Measurements from ENCODE around the gene PTH2R. TPM values are rescaled to one million over a fixed set of nuclear protein-coding genes. Genes with fewer than 3 reads are reported as not detected.
"Not testable (repeated sequence)": the region's sequence is repeated elsewhere in the genome, so short reads cannot be mapped to it uniquely, and the experiment has no call there.

The PTH2R gene
- total RNA-seq, 3 donors from 2014 or later: 0.64 to 3.3 (median 1.2) TPM

DNA sequence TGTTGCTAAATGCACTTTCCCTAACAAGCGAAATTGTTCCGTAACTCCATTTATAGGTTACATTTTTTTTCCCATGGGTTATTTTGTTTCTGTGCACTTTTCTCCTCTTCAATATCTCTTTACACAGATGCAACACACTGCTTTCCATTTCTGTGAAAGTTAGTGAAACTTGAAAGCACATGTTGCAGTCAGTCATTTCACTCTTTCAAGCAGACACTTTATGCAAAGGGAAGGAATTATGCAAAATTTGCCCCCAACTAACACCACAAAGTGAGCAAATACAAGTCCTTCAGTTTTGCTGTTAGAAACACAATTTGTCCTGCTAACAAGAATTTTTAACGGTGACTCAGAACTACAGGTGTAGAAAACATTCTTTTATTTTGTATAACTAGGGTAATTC, 124.8 kb downstream of the PTH2R start:
- Histone ChIP-seq H3K4me3 (no peak overlapping the region), H3K9me3 (no peaks in the 10 kb centered on the region), H3K27me3 (no peaks in the 10 kb centered on the region), H3K36me3 (no peaks in the 10 kb centered on the region), H3K27ac (no peak overlapping the region), H3K4me1 (no peaks in the 10 kb centered on the region)
- intact Hi-C loops (cut with DNase I; ENCODE audit: low total_unique reads): no loop called here
- TF ChIP-seq, protein P1, sequence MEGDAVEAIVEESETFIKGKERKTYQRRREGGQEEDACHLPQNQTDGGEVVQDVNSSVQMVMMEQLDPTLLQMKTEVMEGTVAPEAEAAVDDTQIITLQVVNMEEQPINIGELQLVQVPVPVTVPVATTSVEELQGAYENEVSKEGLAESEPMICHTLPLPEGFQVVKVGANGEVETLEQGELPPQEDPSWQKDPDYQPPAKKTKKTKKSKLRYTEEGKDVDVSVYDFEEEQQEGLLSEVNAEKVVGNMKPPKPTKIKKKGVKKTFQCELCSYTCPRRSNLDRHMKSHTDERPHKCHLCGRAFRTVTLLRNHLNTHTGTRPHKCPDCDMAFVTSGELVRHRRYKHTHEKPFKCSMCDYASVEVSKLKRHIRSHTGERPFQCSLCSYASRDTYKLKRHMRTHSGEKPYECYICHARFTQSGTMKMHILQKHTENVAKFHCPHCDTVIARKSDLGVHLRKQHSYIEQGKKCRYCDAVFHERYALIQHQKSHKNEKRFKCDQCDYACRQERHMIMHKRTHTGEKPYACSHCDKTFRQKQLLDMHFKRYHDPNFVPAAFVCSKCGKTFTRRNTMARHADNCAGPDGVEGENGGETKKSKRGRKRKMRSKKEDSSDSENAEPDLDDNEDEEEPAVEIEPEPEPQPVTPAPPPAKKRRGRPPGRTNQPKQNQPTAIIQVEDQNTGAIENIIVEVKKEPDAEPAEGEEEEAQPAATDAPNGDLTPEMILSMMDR (IDR thresholded peaks at IDR 0.05): no peak
- TF ChIP-seq POLR2AphosphoS5 (IDR thresholded peaks at IDR 0.05): no peak
- TF ChIP-seq POLR2A (IDR thresholded peaks at IDR 0.05): no peak
- DNase-seq (ENCODE audit: low spot score in 2 of 2): no peak

DNA sequence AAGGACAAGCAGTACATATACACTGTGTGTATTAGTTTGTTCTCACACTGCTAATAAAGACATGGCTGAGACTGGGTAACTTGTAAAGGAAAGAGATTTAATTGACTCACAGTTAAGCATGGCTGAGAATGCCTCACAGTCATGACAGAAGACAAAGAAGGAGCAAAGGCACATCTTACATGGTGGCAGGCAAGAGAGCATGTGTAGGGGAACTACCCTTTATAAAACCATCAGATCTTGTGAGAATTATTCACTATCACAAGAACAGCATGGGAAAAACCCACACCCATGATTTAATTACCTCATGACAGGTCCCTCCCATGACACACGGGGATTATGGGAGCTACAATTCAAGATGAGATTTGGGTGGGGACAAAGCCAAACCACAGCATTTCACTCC, 129.0 kb downstream of the PTH2R start:
- H3K36me3 ChIP-seq; H3K27me3 ChIP-seq; DNase-seq (ENCODE audit: low spot score in 2 of 2); H3K4me1 ChIP-seq; H3K4me3 ChIP-seq; H3K27ac ChIP-seq; H3K9me3 ChIP-seq; intact Hi-C loops (cut with DNase I; ENCODE audit: low total_unique reads): not testable (repeated sequence)

DNA sequence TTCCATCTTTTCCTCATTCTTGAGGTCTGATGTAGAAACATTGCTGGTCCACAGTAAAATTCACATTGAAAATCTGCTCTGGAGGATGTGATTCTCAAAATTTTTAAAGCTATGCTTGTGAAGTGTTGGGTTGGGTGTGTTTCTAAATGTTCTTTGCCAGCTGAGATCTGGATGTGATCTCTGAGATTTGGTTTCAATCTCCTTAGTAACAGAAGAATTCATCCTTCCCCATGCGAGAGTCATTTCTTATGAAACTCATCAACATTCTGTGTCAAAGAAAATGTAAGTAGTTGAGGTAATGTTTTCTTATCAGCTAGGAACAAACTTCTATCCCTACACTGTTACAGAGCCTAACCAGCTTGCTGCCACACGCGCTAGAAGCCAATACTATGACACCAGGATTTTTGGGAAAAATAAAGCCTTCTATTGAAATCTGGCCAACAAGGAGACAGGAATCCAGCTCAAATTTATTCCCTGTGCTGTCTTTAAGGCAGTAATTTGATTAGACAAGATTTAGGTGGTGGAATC, 134.9 kb downstream of the PTH2R start:
- TF ChIP-seq POLR2AphosphoS5 (IDR thresholded peaks at IDR 0.05) (no peak), POLR2A (IDR thresholded peaks at IDR 0.05) (no peak)
- TF ChIP-seq, protein P1 (IDR thresholded peaks at IDR 0.05): no peak
- intact Hi-C loops (cut with DNase I; ENCODE audit: low total_unique reads): no loop called here
- Histone ChIP-seq H3K27me3 (no peaks in the 10 kb centered on the region), H3K36me3 (no peaks in the 10 kb centered on the region), H3K27ac (no peak overlapping the region), H3K4me1 (no peaks in the 10 kb centered on the region), H3K4me3 (no peak overlapping the region), H3K9me3 (no peaks in the 10 kb centered on the region)
- DNase-seq (ENCODE audit: low spot score in 2 of 2): no peak

DNA sequence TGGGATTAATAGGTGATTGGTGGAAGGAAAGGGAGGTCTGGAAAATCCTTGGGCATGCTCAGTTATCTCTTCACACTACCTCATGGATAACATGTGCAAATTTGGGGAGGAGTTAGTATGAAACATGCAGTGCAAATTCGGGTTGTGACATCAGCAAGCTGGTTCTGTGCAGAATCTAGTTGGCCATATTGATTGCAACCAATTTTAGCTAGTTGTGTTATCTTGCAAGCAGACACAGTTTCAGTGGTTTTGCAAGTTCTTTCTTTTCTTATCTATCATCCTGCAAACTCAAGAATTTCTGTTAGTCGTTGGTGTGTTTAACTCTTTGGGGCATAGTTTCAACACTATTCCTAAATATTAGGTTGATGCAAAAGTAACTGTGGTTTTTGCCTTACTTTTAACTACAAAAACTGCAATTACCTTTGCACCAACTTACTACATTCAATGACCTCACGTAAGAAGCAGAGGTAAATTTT, 135.4 kb downstream of the PTH2R start:
- H3K4me3 ChIP-seq: no peak overlapping the region
- no peaks in the 10 kb centered on the region for H3K9me3 ChIP-seq
- TF ChIP-seq, protein P1 (IDR thresholded peaks at IDR 0.05): no peak
- no peak for TF ChIP-seq POLR2A (IDR thresholded peaks at IDR 0.05)
- no peak for TF ChIP-seq POLR2AphosphoS5 (IDR thresholded peaks at IDR 0.05)
- DNase-seq (ENCODE audit: low spot score in 2 of 2): no peak
- no peaks in the 10 kb centered on the region for H3K36me3 ChIP-seq
- no peak overlapping the region for H3K27ac ChIP-seq
- no peaks in the 10 kb centered on the region for H3K27me3 ChIP-seq
- intact Hi-C loops (cut with DNase I; ENCODE audit: low total_unique reads): no loop called here
- H3K4me1 ChIP-seq: no peaks in the 10 kb centered on the region

DNA sequence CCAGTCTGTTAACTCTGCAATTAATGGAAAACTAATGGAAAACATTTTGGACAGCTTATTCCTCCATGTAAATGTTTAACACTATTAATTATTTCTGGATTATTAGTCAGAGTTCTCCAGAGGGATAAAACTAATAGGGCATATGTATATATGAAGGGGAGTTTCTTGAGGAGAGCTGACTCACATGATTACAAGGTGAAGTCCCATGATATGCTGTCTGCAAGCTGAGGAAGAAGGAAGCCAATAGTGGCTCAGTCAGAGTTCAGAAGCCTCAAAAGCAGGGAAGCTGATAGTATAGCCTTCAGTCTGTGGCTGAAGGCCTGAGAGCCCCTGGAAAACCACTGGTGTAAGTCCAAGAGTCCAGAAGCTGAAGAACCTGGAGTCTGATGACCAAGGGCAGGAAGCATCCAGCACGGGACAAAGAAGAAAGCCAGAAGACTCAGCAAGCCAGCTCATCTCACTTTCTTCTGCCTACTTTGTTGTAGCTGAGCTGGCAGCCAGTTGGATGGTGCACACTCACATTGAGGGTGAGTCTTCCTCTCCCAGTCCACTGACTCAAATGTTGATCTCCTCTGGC, 136.0 kb downstream of the PTH2R start:
- Histone ChIP-seq H3K4me1 (no peaks in the 10 kb centered on the region), H3K9me3 (no peaks in the 10 kb centered on the region), H3K27ac (no peak overlapping the region), H3K4me3 (no peak overlapping the region), H3K27me3 (no peaks in the 10 kb centered on the region), H3K36me3 (no peaks in the 10 kb centered on the region)
- intact Hi-C loops (cut with DNase I; ENCODE audit: low total_unique reads): no loop called here
- TF ChIP-seq POLR2A (IDR thresholded peaks at IDR 0.05) (no peak), POLR2AphosphoS5 (IDR thresholded peaks at IDR 0.05) (no peak)
- TF ChIP-seq, protein P1 (IDR thresholded peaks at IDR 0.05): no peak
- DNase-seq (ENCODE audit: low spot score in 2 of 2): no peak

Other genes starting within 250 kb of the PTH2R start
- gene CRYGA, start 243.2 kb upstream of the PTH2R start, total RNA-seq: not detected
- not detected for gene C2orf80, start 216.8 kb upstream of the PTH2R start, total RNA-seq
- 100 to 1,000 TPM in 1 of 3 donors, 10 to 100 TPM in 2; 80.3 to 333 (median 94.5) TPM for gene IDH1, start 151.7 kb upstream of the PTH2R start, total RNA-seq
- 10 to 100 TPM; 33.8 to 55.8 (median 45.1) TPM for gene PIKFYVE, start 140.5 kb upstream of the PTH2R start, total RNA-seq

Data from breast epithelium (tissue), 4 donors.